22Rv1 (cell line): Measurements from ENCODE around the gene GASK1A.

Source experiments
- ZFX ChIP-seq: fragments of 450-650 bp; IDR thresholded peaks from 2 replicates; pipeline ENCODE4 v1.6.1; 2017; ENCODE audit warnings: antibody characterized with exemption, borderline replicate concordance
- TF ChIP-seq, protein P1 (sequence below): fragments of 450-650 bp; IDR thresholded peaks from 2 replicates; pipeline ENCODE4 v1.5.1; 2017; ENCODE audit warnings: mild to moderate bottlenecking

DNA sequence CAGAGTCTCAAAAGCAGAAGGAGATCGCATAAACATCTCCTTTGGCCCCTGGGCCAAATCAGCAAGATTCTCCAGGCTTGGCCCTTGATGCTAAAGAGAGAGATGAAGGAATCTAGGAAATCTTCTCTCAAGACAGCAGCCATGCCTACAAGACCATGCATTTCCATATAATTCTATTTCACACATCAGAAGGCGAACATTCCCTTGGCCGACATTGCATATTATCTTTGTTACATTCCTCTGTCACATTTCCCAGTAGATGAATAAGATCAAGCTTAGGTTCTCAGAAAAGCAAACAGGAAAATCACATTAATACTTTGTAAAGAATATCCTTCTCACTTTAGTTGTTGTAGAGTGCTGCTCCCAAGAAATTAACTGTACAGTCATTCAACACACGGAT lies 21.3 kb downstream of the GASK1A start:
- TF ChIP-seq, protein P1, sequence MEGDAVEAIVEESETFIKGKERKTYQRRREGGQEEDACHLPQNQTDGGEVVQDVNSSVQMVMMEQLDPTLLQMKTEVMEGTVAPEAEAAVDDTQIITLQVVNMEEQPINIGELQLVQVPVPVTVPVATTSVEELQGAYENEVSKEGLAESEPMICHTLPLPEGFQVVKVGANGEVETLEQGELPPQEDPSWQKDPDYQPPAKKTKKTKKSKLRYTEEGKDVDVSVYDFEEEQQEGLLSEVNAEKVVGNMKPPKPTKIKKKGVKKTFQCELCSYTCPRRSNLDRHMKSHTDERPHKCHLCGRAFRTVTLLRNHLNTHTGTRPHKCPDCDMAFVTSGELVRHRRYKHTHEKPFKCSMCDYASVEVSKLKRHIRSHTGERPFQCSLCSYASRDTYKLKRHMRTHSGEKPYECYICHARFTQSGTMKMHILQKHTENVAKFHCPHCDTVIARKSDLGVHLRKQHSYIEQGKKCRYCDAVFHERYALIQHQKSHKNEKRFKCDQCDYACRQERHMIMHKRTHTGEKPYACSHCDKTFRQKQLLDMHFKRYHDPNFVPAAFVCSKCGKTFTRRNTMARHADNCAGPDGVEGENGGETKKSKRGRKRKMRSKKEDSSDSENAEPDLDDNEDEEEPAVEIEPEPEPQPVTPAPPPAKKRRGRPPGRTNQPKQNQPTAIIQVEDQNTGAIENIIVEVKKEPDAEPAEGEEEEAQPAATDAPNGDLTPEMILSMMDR: no peak
- no peak for TF ChIP-seq ZFX
